ENCODE data around the gene CYP27A1.

The CYP27A1 gene

DNA sequence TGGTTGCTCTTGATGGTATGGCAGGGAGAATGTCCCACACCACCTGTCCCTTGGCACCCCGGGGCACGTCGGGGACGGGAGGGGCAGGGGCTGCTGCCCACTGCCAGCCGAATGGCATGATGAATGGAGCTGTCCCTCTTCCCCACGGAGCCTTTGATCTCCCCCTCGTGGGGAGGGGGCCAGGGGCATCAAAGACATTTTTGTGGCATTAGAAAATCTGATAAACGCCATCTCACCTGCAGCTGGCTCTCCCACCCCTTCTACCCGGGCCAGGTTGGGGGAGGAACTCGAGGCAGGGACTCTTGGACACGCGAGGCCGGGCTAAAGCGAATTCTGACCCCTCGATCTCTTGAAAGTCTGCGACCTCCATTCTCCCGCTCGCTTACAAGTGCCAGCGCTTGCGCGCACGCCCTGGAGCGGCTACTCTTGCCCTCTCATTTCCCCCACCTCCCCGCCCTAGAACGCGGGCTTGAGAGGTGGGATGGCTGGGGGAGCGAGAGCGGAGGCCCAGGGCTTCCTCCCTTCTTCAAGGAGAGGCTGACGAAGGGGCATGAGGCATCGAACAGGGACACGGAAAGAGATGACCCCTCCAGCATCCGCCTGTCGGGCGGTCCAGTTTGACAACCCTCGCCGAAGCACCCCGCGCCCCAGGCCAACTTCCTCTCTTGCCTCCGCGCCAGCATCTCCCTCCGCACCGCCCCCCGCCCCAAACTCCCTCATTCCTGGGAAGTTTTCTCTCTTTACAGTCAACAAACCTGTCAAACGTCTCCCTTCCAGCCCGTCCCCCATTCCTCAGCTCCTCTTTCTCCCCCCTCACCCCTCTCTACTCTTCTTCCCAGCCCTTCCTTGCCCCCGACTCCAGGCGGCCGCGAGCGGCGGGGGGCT is 77.0 kb downstream of the CYP27A1 start:
- no peak for DNase-seq (ENCODE audit: low spot score)

DNA sequence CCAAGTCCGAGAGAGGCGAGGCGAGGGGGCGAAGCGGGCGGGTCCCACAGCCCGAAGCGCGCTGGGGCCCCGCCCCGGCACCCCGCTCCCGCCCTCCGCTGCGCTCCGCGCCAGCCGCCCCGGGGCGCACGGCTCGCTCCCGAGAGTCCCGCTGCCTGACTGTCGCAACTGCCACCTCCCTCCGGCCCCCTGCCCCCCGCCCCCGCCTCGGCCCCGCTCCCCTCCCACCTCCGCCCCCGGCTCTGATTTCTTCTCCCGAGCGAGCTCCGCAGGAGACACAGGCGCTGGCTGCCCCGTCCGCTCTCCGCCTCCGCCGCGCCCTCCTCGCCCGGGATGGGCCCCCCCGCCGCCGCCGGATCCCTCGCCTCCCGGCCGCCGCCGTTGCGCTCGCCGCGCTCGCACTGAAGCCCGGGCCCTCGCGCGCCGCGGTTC is 77.6 kb downstream of the CYP27A1 start, which contains the start of gene WNT6:
Gene WNT6 (plus strand): TSS at position 250 of the 432 bp plus-strand sequence. CDS start 233 bp downstream, outside the sequence.
- no peak for DNase-seq (ENCODE audit: low spot score)

DNA sequence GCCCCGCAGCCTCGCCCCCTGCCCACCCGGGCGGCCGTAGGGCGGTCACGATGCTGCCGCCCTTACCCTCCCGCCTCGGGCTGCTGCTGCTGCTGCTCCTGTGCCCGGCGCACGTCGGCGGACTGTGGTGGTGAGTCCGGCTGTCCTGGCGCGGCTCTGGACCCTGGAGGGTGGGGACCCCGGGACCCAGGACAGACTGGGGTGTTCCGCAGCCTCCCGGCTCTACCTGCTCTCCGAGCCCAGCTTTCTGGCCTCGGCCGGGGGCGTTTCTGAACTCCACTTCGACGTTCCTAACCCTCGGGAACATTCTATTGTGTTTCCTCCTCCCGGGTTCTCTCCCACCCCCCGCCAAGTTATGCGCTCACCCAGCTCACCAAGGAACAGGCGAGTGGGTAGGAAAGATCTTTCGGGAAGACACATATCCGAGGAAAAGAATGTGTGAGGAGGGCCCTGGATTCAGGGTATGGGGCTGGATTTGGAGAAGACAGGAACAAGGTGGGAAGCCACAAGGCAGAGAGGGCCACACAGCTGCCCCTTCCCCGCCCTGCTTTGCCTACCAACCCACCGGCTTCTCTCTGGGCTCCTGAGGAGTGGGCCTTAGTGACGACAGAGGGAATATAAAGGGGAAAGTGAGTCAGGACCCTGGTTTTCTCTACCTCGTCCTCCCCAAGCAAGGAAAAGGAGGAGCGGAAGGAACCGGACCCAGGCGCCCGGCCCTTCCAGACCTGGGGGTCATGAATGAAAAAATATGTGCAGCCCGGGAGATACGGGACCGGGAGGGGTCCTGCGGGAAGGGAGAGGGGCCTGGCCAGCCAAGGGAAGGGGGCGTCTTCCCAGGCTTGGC is 78.3 kb downstream of the CYP27A1 start:
- no peak for DNase-seq (ENCODE audit: low spot score)

DNA sequence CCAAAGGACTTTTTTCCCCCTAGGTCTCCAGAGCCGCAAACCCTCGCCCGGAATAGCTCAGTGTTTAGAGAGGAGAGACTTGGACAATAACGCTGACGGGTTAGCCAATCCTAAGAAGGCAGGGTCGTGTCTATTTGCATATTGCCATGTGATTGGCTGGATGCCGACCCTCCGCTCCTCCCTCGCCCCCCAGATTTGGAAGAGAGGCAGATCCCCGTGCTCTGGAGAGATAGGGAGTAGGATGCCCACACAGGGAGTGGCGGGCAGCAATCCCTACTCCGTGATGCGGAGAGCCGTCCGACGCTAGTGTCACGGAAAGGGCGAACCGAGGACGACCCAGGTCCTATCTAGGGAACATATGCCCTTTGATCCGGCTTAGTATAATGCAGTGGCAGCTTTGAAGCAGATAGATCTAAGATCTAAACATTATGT is 79.0 kb downstream of the CYP27A1 start:
- DNase-seq (ENCODE audit: low spot score) = peak; percentile 92

DNA sequence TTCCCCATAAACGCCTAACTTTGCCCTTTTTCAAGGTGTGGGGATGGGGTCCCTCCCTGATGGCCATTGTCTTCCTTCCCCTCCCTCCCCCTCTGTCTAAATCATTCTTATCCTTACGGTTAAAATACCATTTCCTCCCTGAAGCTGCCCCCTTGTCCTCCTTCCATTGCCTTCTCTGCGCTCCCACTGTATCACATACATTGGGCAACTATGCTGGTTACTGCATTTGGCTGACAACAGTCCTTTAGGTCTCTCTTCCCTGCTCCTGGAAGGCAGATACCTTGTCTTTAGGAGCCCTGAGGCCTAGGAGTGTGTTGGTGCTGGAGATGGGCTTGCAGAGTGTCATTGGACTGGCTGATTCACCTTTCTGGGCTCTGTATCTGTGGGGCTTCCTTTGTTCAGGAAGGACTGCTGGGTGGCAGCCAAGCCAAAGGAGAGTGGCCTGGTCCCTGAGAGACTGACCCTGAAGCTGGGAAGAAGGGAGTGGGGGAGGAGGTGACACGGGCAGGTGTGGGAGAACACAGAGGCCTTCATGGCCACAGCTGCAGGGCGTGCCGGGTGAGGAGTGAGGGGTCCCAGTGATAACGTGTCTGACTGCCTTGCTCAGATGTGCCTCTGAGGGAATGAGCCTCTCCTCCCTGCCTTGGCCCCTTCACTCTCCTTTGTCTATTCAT is 79.8 kb downstream of the CYP27A1 start:
- DNase-seq (ENCODE audit: low spot score) = no peak

DNA sequence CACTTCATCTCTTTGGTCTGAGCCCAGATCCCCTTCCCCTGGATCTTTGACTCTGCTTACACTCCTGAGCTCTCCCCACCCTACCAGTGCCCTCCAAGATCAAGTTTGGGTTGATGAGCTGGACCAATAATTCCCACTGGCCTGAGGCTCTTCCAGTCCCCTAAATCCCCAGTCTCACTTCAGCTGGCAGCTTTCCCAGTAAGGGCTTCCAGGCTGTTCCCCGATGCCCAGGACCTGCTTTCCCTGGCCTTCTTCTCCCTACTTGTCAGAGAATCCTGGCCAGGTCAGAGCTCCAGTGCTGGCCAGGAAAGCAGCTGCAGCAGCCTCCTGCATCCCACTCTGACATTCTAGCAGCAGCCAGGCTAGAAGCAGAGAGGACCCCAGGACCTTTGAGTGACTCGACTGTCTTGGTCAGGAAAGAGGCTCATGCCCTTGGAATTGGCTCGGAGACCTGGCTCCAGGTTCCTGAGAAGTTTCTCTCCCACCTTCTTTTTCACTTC is 81.1 kb downstream of the CYP27A1 start:
- no peak for DNase-seq (ENCODE audit: low spot score)
